ENCODE data around the gene KLF5.

DNA sequence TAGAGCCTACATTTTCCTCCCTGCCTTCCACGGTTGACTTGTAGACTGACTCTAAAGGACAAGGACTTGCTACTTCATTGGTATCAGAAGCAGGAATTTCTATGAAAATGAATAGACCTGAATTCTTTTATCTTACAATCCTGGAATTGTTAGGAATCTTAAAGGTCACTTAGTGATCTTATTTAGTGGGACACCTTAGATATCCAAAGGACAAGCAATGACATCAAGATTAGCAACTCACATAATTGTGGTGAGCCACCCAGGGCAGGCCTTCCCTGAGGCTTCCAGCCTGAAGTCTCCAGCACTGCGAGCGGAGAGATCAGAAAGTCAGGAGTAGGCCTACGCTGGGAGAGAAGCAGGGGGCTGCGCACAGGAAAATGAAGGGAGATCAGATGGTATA, 37.8 kb downstream of the KLF5 start:
- TF ChIP-seq, protein P1, sequence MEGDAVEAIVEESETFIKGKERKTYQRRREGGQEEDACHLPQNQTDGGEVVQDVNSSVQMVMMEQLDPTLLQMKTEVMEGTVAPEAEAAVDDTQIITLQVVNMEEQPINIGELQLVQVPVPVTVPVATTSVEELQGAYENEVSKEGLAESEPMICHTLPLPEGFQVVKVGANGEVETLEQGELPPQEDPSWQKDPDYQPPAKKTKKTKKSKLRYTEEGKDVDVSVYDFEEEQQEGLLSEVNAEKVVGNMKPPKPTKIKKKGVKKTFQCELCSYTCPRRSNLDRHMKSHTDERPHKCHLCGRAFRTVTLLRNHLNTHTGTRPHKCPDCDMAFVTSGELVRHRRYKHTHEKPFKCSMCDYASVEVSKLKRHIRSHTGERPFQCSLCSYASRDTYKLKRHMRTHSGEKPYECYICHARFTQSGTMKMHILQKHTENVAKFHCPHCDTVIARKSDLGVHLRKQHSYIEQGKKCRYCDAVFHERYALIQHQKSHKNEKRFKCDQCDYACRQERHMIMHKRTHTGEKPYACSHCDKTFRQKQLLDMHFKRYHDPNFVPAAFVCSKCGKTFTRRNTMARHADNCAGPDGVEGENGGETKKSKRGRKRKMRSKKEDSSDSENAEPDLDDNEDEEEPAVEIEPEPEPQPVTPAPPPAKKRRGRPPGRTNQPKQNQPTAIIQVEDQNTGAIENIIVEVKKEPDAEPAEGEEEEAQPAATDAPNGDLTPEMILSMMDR (conservative IDR thresholded peaks at IDR 0.05; ENCODE audit: low read depth, low read length), result no peak
- no peak for TF ChIP-seq EZH2 (IDR thresholded peaks at IDR 0.05; ENCODE audit: borderline replicate concordance, low read depth, low read length, poor library complexity, severe bottlenecking)
